Stimulated activated CD4-positive, alpha-beta T cell treated with anti-CD3 and anti-CD28 coated beads, Interleukin-2, amount 100 ng/mL, for 4 hours (primary cell): ENCODE measurements around the gene OTUB1.
"Not testable (repeated sequence)": the region's sequence is repeated elsewhere in the genome, so short reads cannot be mapped to it uniquely, and the experiment has no call there.

ENCODE experiments used
- DNase-seq: peaks from one replicate; pipeline ENCODE4 v3.0.0-alpha.2; 2020; ENCODE audit warnings: low read depth

The OTUB1 gene

DNA sequence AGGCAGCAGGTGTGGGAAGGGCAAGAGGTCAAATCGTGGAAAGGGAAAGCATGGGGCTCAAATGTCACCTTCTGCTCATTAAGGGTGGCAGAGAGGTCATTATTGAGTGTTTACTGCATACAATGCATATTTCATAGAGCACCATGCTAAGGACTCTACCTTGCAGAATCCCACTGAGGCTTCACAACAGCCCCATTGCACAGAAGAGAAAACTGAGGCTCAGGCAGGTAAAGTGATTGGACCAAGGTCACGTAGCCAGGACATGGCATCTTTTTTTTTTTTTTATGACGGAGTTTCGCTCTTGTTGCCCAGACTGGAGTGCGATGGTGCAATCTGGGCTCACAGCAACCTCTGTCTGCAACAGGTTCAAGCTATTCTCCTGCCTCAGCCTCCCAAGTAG is 57.3 kb downstream of the OTUB1 start:
- no peak for DNase-seq

DNA sequence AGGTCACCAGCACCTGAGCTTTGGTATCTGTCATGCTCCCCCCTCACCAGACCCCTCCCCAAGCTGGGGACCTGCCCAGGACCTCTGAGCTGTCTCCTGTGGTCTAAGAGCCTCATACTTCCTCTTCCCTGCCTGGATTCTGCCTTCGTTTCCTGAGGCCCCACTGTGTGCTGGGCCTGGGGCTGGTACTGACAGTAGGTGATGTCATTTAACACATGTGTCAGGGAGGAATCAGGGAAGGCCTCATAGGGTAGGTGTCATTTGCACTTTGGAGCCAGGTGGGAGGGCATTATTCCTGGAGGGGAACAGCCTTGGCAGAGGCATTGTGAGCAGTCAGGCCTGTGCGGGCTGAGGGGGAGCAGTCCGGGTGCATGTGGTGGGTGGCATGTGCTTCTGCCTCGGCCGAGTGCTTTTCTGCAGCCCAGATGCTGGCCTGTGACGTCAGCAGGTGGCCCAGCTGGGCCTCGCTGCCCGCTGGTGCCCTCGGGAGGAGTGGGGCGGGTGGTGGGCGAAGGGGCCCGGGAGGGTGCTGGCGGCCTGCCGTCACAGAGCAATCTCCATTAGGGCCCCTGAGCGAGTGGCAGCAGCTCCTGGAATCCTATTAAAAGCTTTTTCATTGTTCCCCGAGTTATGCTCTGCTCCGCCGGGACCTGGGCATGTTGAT is 58.6 kb downstream of the OTUB1 start:
- no peak for DNase-seq

- no peak for DNase-seq
Measured at GRCh38 chr11:64045700-64046099, 59.5 kb downstream of the OTUB1 start.

- not testable (repeated sequence) for DNase-seq
Measured at GRCh38 chr11:64047373-64047772, 61.1 kb downstream of the OTUB1 start.
